ENCODE results near the gene CHD9NB. TPM values are rescaled to one million over a fixed set of nuclear protein-coding genes. Genes with fewer than 3 reads are reported as not detected.
A peak's percentile ranks its signal among the peaks of the same experiment; 100 is the strongest.

Gene CHD9NB
- total and polyA plus RNA-seq, 9 of the 15 experiments (the other 6 are each of a cell fraction or from before 2014, with no cell fraction given), result 0.06 to 0.10 (median 0.07) TPM; not detected in 6

DNA sequence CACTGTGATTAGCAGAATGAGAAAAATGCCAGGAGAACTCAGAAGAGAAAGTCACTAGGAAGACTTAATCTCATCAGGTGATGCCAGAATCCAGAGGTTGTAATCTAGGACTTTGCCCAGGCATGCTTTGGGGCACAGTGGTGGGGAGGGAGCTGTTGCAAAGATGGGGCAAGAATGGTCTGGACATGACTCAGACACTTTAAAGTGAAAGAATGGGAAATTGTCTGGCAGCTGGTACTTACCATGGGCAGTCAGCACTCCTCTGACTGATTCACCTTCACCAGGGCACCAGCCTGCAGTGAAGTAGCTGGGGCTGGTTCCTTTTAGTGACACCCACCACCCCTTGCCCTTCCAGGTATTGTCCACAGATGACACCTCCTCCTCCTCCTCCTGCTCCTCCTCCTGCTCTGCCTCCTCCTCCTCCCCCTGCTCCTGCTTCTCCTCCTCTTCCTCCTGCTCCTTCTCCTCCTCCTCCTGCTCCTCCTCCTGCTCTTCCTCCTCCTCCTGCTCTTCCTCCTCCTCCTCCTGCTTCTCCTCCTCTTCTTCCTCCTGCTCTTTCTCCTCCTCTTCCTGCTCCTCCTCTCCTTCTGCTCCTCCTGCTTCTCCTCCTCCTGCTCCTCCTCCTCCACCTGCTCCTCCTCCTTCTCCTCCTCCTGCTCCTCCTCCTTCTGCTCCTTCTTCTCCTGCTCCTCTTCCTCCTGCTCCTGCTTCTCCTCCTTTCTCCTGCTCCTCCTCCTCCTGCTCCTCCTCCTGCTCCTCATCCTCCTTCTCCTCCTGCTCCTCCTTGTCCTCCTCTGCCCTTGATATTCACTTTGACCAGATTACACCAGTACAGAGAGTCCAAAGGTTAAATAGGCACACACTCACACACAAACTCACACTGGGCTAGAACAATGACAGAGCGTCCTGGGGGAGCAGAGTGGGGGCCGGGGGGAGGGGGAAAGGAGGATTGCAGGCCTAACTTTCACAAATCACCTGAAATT, at the start of gene CHD9NB (continued):
- TF ChIP-seq E2F8 (IDR thresholded peaks at IDR 0.05; ENCODE audit: low read depth, partially characterized antibody) (no peak), HNRNPLL (IDR thresholded peaks at IDR 0.05; ENCODE audit: low read depth, low read length, poor library complexity, severe bottlenecking) (no peak), ZNF280B (CRISPR knock-in tag; IDR thresholded peaks at IDR 0.05) (no peak), RERE (CRISPR knock-in tag; IDR thresholded peaks at IDR 0.05; ENCODE audit: borderline replicate concordance) (no peak), NFIC (IDR thresholded peaks at IDR 0.05) (no peak), ELF1 (tag; IDR thresholded peaks at IDR 0.05) (no peak), ZNF347 (CRISPR knock-in tag; IDR thresholded peaks at IDR 0.05; ENCODE audit: low read depth) (no peak), ARID2 (IDR thresholded peaks at IDR 0.05) (peak; percentile 27; the same call in 1 of the 2 replicates), PTTG1 (tag; IDR thresholded peaks at IDR 0.05; ENCODE audit: low read depth) (no peak), MAFF (IDR thresholded peaks at IDR 0.05; ENCODE audit: low read length) (no peak), ZBTB43 (CRISPR knock-in tag; IDR thresholded peaks at IDR 0.05) (no peak)

Data from K562 (cell line).